Stimulated activated CD4-positive, alpha-beta T cell treated with anti-CD3 and anti-CD28 coated beads, TNF-alpha, amount 100 ng/mL, for 24 hours (primary cell): ENCODE data around the gene CLCN4.

Source experiments
- DNase-seq, 3 experiments: peaks; one replicate each; pipeline ENCODE4 v3.0.0-alpha.2; 2020; ENCODE audit warnings: low read depth in 3 of 3

Gene CLCN4

GRCh38 chrX:10240918-10241317 is 84.1 kb downstream of the CLCN4 start:
- DNase-seq, result no peak

- DNase-seq, result no peak
Measured at GRCh38 chrX:10242026-10242425, 85.3 kb downstream of the CLCN4 start.

DNA sequence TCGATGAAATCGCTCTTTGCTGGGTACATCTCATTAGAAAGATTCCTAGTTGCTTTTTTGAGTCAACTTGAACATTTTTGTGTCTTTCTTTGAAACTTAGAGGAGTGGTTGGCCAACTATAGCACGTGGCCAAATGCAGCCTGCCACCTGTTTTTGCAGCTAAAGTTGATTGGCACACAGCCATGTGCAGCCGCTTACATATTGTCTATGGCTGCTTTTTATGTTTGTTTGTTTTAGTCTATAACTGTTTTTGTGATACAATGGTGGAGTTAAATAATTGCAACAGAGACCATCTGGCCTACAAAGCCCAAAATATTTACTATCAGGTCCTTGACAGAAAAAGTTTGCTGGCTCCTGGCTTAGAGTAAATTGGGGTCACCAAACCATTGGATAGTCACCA is 86.3 kb downstream of the CLCN4 start:
- DNase-seq, result no peak

GRCh38 chrX:10244915-10245622 is 88.3 kb downstream of the CLCN4 start:
- no peak for DNase-seq

GRCh38 chrX:10245886-10246285 is 89.1 kb downstream of the CLCN4 start:
- no peak for DNase-seq

DNA sequence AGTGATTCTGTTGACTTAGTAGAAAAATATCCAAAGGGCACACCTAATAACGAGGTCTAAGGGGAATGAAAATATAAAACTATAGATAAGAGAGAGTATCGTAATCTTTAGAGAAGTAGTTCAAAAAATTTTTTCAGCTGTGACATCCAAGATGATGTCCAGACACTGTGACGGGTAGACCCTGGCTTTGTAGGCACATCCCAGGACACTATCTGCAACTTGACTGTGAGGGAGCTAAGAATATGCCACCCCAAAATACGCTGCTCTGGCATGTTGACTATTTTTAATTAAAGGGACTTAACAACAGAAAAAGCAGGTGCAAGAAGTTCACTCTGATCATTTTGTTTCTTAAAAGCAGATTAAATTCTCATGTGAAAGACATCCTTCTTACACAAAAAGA is 89.5 kb downstream of the CLCN4 start:
- no peak for DNase-seq

- no peak for DNase-seq
Measured at GRCh38 chrX:10246846-10247245, 90.1 kb downstream of the CLCN4 start.

GRCh38 chrX:10254739-10255138 is 98.0 kb downstream of the CLCN4 start:
- no peak for DNase-seq

DNA sequence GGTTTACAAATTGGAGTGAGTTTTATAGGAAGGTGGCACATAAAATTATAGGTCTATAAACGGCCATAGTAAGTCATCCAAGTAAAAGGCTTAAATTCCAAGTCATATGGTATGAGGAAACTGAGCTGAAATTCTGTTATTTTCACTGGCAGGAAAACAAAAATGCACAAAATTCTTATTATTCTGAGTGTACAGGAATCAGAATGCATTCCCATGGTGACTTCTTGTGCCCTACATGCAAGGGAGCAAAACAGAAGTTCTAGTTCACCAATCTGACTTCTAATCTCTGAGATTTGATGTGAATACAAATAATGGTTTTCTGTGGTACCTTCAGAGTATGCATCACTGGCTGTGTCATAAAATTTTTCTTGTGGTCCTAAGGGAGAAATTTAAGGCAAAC is 102.9 kb downstream of the CLCN4 start:
- DNase-seq, result no peak

DNA sequence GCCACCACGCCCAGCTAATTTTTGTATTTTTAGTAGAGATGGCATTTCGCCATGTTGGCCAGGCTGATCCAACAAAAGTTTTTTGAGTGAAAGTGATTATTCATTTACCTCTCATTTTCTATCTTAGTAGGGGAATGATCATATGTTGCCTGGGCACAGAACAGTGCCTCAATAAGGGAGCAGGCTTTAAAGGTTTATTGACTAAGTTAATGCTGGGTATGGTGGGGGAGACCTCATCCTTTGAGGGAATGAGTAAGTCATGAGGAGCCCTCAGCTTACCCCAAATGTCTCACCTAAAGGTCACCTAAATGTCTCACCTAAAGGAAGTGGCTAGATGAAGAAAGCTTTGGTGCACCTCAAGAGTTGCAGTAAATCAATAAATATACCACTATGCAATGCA is 109.0 kb downstream of the CLCN4 start:
- DNase-seq, result no peak

- DNase-seq, result no peak
Measured at GRCh38 chrX:10278716-10279115, 121.9 kb downstream of the CLCN4 start.

DNA sequence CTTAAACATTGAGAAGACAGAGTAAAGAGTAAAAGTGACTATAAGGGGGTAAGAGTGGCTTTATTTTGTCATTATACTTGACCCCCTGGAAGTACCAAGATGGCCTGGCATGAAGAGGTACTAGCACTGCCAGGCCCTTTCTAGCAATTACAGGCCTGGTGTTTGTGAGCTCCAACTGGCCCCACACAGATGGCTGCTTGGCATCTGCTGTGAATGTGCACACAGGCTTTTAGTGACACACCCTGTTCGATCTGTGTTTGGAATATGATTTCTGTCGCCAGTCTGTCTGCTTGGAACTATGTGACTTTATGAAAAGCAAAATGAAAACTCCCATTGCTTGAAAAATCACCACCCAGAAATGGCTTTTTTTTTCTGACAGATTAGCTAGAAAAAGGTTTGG is 123.3 kb downstream of the CLCN4 start:
- no peak for DNase-seq

- DNase-seq, result no peak
Measured at GRCh38 chrX:10282490-10282889, 125.7 kb downstream of the CLCN4 start.

DNA sequence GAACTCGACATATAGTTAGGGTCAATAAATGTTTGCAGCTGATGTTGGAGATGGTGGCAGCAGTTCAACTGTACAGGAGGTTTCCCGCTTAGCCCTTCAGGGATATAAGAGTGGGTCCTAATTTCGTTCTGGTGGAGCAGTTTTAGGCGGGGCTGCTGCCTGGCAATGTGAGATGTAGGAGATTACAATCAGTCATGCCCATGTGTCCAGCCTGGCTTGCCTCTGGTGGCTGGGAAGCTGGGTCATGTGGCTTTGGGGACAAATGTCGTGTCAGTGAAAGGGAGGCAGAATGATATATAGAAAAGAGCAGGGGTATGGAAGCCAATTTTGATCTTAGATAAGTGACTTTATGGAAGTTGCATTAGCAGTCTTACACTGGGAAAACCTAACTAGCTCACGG is 129.4 kb downstream of the CLCN4 start:
- no peak for DNase-seq
